Stimulated activated effector memory CD8-positive, alpha-beta T cell treated with anti-CD3 and anti-CD28 coated beads, Interleukin-12 subunit alpha, Interleukin-12 subunit beta, amount 100 ng/mL, for 72 hours (primary cell): Measurements from ENCODE around the gene SMC2.
A peak's percentile ranks its signal among the peaks of the same experiment; 100 is the strongest.

Source experiments
- ATAC-seq: fragments of 150-1000 bp; cut with Tn5 transposase; 2 replicates; pipeline ENCODE4 v1.10.0; 2021
- DNase-seq, 2 donors: peaks; one replicate each; pipeline ENCODE4 v3.0.0; 2021 to 2022; ENCODE audit warnings: low spot score in 2 of 2
- H3K27ac Mint-ChIP-seq: one replicate; pipeline ENCODE4 v1.8.0; 2022; ENCODE audit warnings: mild to moderate bottlenecking, mixed read lengths
- H3K36me3 Mint-ChIP-seq: one replicate; pipeline ENCODE4 v1.8.0; 2022; ENCODE audit warnings: mild to moderate bottlenecking, mixed read lengths
- H3K4me1 Mint-ChIP-seq: one replicate; pipeline ENCODE4 v1.8.0; 2022; ENCODE audit warnings: mixed read lengths
- H3K4me3 Mint-ChIP-seq: one replicate; pipeline ENCODE4 v1.8.0; 2022; ENCODE audit warnings: mild to moderate bottlenecking, mixed read lengths
- H3K9me3 Mint-ChIP-seq: one replicate; pipeline ENCODE4 v1.8.0; 2022; ENCODE audit warnings: mixed read lengths

Gene SMC2

GRCh38 chr9:104093647-104094533 lies at the start of gene SMC2:
Gene SMC2 (plus strand): TSS chr9:104094309. CDS start chr9:104095385, 1,076 bp downstream.
- ATAC-seq (peak; percentile 97), DNase-seq (peak; percentile 88 to 94)
- Mint-ChIP-seq H3K4me1 (peaks cover 17% of the 10 kb centered on the region), H3K36me3 (peaks cover 24% of the 10 kb centered on the region), H3K4me3 (peak within 1 kb of the TSS; percentile 92), H3K27ac (peak within 1 kb of the TSS; percentile 99), H3K9me3 (no peaks in the 10 kb centered on the region)

DNA sequence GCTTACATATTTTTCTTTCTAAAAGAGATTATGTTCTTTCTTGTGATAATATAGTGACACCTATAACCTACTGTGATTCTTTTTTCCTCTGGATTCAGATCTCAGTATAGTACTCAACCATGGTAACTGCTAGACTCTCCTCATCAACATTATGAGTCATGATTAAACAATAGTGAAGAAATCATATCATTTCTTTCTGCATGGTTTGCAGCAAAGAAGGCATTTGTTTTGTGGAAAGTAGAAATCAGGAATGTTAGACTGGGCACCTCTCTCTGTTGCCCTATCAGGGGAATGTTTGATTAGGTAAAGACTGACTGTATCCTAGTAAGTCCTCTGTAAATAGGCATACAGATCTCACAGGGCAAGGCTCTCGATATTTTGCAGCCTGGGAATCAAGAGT lies 25.6 kb upstream of the SMC2 start:
- DNase-seq (no peak), ATAC-seq (no peak)
- Mint-ChIP-seq H3K36me3 (no peaks in the 10 kb centered on the region), H3K4me3 (no peak overlapping the region), H3K4me1 (no peaks in the 10 kb centered on the region), H3K9me3 (no peaks in the 10 kb centered on the region), H3K27ac (no peak overlapping the region)

- ATAC-seq (no peak), DNase-seq (no peak)
- H3K36me3 Mint-ChIP-seq: no peaks in the 10 kb centered on the region
- H3K27ac Mint-ChIP-seq: no peak overlapping the region
- H3K4me1 Mint-ChIP-seq: no peaks in the 10 kb centered on the region
- H3K9me3 Mint-ChIP-seq: no peaks in the 10 kb centered on the region
- H3K4me3 Mint-ChIP-seq: no peak overlapping the region
These were observed 24.8 kb upstream of the SMC2 start for GRCh38 chr9:104069288-104069687.

- no peak for DNase-seq
- H3K4me3 Mint-ChIP-seq: no peak overlapping the region
- H3K4me1 Mint-ChIP-seq: no peaks in the 10 kb centered on the region
- no peak overlapping the region for H3K27ac Mint-ChIP-seq
- H3K9me3 Mint-ChIP-seq: no peaks in the 10 kb centered on the region
- no peaks in the 10 kb centered on the region for H3K36me3 Mint-ChIP-seq
- ATAC-seq: no peak
These were observed 22.5 kb upstream of the SMC2 start for GRCh38 chr9:104071589-104071988.

DNA sequence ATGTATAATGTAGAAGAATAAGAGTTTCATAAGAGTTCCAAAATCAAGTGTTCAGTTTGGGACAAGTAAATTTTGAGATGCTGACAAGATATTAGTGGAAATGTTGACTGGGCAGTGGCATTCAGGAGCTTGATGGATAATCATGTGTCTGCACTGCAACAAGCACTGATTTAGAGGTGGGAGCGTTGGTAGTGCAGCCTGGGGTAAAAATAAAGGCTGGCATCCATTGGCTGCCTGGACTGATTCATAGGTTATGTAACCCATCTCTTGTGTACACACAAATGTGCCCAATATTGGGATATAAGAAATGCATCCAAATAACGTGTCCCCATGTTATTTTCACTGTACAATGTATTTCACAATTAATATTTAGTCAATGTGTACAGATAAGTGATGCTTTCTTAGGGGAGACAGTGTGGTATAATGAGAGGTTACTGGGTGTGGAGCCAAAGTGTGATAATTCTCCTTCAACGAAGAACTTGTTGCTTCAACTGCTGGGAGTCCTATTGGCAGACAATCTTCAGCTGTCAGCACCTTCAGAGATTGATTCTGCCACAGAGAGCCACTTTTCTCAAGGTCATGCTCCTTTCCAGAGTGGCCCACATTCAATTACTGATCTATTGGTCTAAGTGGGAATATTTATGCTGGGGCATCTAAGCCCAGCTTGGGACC lies 20.9 kb upstream of the SMC2 start:
- H3K36me3 Mint-ChIP-seq: no peaks in the 10 kb centered on the region
- no peaks in the 10 kb centered on the region for H3K4me1 Mint-ChIP-seq
- no peaks in the 10 kb centered on the region for H3K9me3 Mint-ChIP-seq
- no peak for DNase-seq
- no peak overlapping the region for H3K4me3 Mint-ChIP-seq
- H3K27ac Mint-ChIP-seq: no peak overlapping the region
- ATAC-seq: no peak

- no peak overlapping the region for H3K27ac Mint-ChIP-seq
- H3K9me3 Mint-ChIP-seq: no peaks in the 10 kb centered on the region
- H3K36me3 Mint-ChIP-seq: no peaks in the 10 kb centered on the region
- H3K4me3 Mint-ChIP-seq: no peak overlapping the region
- DNase-seq: no peak
- no peaks in the 10 kb centered on the region for H3K4me1 Mint-ChIP-seq
- ATAC-seq: peak; percentile 21
These were observed 20.4 kb upstream of the SMC2 start for GRCh38 chr9:104073770-104074133.

DNA sequence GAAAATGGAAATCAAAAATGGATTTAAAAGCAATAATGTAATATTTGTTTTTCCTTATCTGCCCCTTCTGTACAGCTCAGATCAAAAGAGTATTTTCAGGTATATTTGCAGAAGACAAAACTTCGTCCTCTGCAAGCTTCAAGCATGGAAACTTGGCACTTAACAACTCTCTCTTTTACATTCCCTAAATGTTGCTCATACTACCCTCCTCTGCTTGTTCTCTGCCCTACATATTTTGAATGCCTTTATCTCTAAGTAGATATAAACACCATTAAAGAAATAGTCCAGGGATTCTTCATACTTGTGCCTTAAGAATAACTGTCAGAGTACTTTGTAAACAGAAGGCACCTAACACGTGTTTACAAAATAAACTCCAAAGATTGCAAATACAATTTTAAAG lies 19.2 kb upstream of the SMC2 start:
- ATAC-seq (no peak), DNase-seq (no peak)
- no peaks in the 10 kb centered on the region for H3K36me3 Mint-ChIP-seq
- H3K4me3 Mint-ChIP-seq: no peak overlapping the region
- H3K27ac Mint-ChIP-seq: no peak overlapping the region
- H3K9me3 Mint-ChIP-seq: peaks cover 3% of the 10 kb centered on the region
- no peaks in the 10 kb centered on the region for H3K4me1 Mint-ChIP-seq

DNA sequence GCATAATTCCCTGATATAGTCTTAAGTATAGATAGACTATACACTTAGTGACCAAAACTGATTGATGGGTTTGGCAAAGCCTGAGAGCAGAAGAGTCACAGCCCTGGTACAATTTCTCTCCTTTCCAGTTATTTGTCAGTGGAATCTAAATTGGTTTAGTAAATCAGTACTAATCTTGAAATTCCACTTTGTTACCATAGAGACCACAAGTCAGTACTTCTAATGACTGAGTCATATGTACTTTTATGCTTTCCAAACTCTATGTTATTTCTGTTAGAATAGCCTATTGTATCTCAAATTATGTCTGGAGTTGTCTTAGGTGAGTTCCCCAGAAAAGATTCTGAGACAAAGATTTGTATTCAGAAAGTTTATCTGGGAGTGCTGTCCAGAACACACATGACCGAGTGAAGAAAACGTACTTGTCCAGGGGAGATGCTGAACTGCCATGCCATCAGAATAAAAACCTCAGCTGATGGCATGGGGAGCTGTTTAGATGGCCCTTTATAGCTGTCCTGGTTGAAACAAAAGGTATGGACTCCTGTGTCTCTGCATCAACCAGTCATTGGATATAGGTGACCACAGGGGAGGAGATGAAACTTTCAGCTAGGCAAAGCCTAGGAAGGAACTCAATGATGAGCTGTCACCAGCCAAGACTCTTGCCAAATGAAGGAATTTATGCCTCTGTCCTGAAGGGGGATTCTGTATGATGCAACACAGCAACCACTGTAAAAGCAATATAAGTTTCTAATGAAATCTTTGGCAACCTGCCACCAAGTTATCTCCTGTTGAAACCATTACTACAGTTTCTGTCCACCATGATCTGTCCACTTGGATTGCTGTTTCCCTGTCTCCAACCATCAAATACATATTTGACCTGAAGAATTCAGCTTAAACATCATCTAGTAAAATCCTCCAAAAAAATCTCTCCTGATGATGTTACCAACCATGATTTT lies 18.0 kb upstream of the SMC2 start:
- ATAC-seq (peak; percentile 65), DNase-seq (no peak)
- H3K4me3 Mint-ChIP-seq: no peak overlapping the region
- no peaks in the 10 kb centered on the region for H3K4me1 Mint-ChIP-seq
- peaks cover 3% of the 10 kb centered on the region for H3K9me3 Mint-ChIP-seq
- H3K27ac Mint-ChIP-seq: no peak overlapping the region
- H3K36me3 Mint-ChIP-seq: no peaks in the 10 kb centered on the region

DNA sequence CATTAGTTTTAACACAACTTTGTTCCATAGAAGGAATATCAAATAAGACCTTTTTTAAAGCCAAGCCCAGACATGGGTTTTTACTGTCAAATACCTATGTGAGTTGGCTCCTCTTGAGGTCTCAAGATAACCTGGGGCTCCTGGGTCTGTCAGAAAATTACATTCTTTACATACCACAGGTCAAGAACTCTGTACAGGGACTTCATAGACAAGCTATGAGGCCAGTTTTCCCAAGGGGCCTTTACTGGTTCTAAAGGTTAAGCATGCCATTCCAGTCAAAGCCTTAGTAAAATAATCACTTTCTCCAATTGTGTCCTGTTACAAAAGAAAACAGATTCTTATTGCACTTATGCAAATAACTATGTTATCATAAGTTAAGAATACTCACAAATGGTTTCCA lies 15.5 kb upstream of the SMC2 start:
- ATAC-seq (no peak), DNase-seq (no peak)
- Mint-ChIP-seq H3K4me1 (no peaks in the 10 kb centered on the region), H3K27ac (no peak overlapping the region), H3K9me3 (peaks cover 3% of the 10 kb centered on the region), H3K4me3 (no peak overlapping the region), H3K36me3 (no peaks in the 10 kb centered on the region)

DNA sequence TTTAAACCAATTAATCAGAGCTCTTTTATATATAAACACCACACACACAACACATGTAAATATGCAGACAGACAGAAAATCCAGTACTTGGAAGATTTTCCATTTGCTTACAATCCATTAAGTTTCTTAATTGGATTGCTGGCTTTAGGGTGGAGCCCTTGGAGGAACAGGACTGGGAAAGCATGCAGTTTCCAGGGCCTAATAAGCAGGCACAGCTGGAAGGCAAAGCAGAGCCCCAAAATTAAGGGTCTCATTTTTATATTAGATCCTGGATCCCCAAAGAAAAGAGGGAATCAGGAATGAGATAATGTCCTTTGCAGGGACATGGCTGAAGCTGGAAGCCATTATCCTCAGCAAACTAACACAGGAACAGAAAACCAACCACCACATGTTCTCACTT lies 13.1 kb upstream of the SMC2 start:
- Mint-ChIP-seq H3K9me3 (peaks cover 3% of the 10 kb centered on the region), H3K27ac (no peak overlapping the region), H3K4me3 (no peak overlapping the region), H3K36me3 (no peaks in the 10 kb centered on the region), H3K4me1 (no peaks in the 10 kb centered on the region)
- no peak for DNase-seq
- no peak for ATAC-seq

GRCh38 chr9:104082168-104082567 lies 11.9 kb upstream of the SMC2 start:
- Mint-ChIP-seq H3K36me3 (no peaks in the 10 kb centered on the region), H3K27ac (no peak overlapping the region), H3K9me3 (peaks cover 3% of the 10 kb centered on the region), H3K4me1 (no peaks in the 10 kb centered on the region), H3K4me3 (no peak overlapping the region)
- ATAC-seq (no peak), DNase-seq (no peak)

GRCh38 chr9:104085525-104085924 lies 8.6 kb upstream of the SMC2 start:
- no peaks in the 10 kb centered on the region for H3K9me3 Mint-ChIP-seq
- no peak overlapping the region for H3K4me3 Mint-ChIP-seq
- ATAC-seq (no peak), DNase-seq (no peak)
- H3K4me1 Mint-ChIP-seq: no peaks in the 10 kb centered on the region
- no peaks in the 10 kb centered on the region for H3K36me3 Mint-ChIP-seq
- no peak overlapping the region for H3K27ac Mint-ChIP-seq

- Mint-ChIP-seq H3K27ac (no peak overlapping the region), H3K4me1 (no peaks in the 10 kb centered on the region), H3K9me3 (no peaks in the 10 kb centered on the region), H3K4me3 (no peak overlapping the region), H3K36me3 (no peaks in the 10 kb centered on the region)
- no peak for ATAC-seq
- no peak for DNase-seq
These were observed 6.2 kb upstream of the SMC2 start for GRCh38 chr9:104087894-104088293.

- no peak for DNase-seq
- no peak overlapping the region for H3K27ac Mint-ChIP-seq
- no peaks in the 10 kb centered on the region for H3K4me1 Mint-ChIP-seq
- no peak for ATAC-seq
- H3K9me3 Mint-ChIP-seq: no peaks in the 10 kb centered on the region
- H3K4me3 Mint-ChIP-seq: no peak overlapping the region
- peaks cover under 1% of the 10 kb centered on the region for H3K36me3 Mint-ChIP-seq
These were observed 5.7 kb upstream of the SMC2 start for GRCh38 chr9:104088416-104088815.

- peaks cover 11% of the 10 kb centered on the region for H3K36me3 Mint-ChIP-seq
- no peak overlapping the region for H3K4me3 Mint-ChIP-seq
- H3K27ac Mint-ChIP-seq: no peak overlapping the region
These were observed 3.5 kb upstream of the SMC2 start for GRCh38 chr9:104090578-104090977.

More at GRCh38 chr9:104090578-104090977, 3.5 kb upstream of the SMC2 start:
- no peak for DNase-seq
- Mint-ChIP-seq H3K9me3 (no peaks in the 10 kb centered on the region), H3K4me1 (peaks cover 8% of the 10 kb centered on the region)
- no peak for ATAC-seq
